AG04450 (cell line): Measurements from ENCODE around the gene F10. TPM values are rescaled to one million over a fixed set of nuclear protein-coding genes. Genes with fewer than 3 reads are reported as not detected.

ENCODE experiments used
- CTCF ChIA-PET: fragments of 300-600, 350-600 bp; formaldehyde crosslinking; extraction: SDS; loops from one replicate; lab custom pipeline; 2022; ENCODE audit warnings: antibody characterized with exemption, inconsistent platforms; lab: Charles Lee
- POLR2A ChIA-PET: fragments of 350-600 bp; formaldehyde crosslinking; extraction: SDS; loops from one replicate; lab custom pipeline; 2021; ENCODE audit warnings: antibody characterized with exemption, inconsistent platforms; lab: Yijun Ruan, JAX
- DNase-seq: peaks from one replicate; pipeline ENCODE4 v3.0.0-alpha.2; 2011; ENCODE audit warnings: low read depth, low spot score
- H3K27ac ChIP-seq: one replicate; pipeline ENCODE4 v1.5.1; 2012; ENCODE audit warnings: low read depth, low read length, control low read depth
- H3K27me3 ChIP-seq: one replicate; pipeline ENCODE4 v1.6.0; 2012; ENCODE audit warnings: low read length; ENCODE audit not compliant: control insufficient read depth, insufficient read depth
- H3K4me3 ChIP-seq: 2 replicates; pipeline ENCODE4 v1.5.1; 2011; ENCODE audit warnings: mild to moderate bottlenecking, low read depth, low read length, control low read depth
- H3K9me3 ChIP-seq: 2 replicates; pipeline ENCODE4 v1.5.1; 2012; ENCODE audit warnings: low read length; ENCODE audit not compliant: control insufficient read depth, insufficient read depth
- CTCF ChIP-seq: IDR thresholded peaks from 2 replicates; pipeline ENCODE4 v1.5.1; 2011; ENCODE audit warnings: low read depth, low read length, control low read depth, inconsistent platforms
- polyA plus RNA-seq: library from polyadenylated mRNA; depleted of rRNA; stranded (reverse); fragments of >200 nt; gene quantifications from 2 replicates; pipeline ENCODE4 v1.2.3, GENCODE V29; 2011

F10 gene
- polyA plus RNA-seq, 1 experiment, result 17.7 TPM

- H3K9me3 ChIP-seq, result peaks cover 10% of the 10 kb centered on the region
- ChIA-PET POLR2A (interaction anchor here (0.5 to 2.3 kb wide), 3 partner anchors 8 to 479 kb away, joined by 6 to 19 read pairs (median 9); partner anchors contain the start of genes CUL4A and PCID2), CTCF (interaction anchor here (0.8 kb wide), 1 partner anchor 8 kb away, joined by 3 read pairs; no protein-coding TSS in a partner anchor)
- no peak for DNase-seq
- H3K27ac ChIP-seq, result peak overlapping the region; percentile 98
- TF ChIP-seq CTCF, result no peak
- H3K27me3 ChIP-seq, result no peaks in the 10 kb centered on the region
- H3K4me3 ChIP-seq, result no peak overlapping the region
Observed at GRCh38 chr13:113186061-113186900, 63.7 kb downstream of the F10 start.

DNA sequence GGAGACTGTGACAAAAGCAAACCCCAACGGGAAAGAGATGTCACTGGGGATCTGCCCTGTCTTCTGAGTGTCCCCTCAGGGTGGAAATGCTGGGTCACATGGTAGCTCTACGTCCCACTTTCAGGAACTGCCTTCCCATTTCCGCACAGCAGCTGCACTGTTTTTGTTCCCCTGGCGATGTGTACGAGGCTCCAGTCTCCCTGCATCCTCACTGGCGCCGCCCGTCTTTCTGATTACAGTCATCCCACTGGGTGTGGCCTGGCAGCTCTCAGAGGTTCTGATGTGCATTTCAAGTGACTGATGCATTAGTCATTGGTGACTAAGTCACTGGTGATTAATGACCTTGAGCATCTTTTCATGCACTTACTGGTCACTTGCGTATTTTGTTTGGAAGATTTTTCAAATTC is 64.7 kb downstream of the F10 start:
- H3K4me3 ChIP-seq, result peak overlapping the region; percentile 30
- no peaks in the 10 kb centered on the region for H3K27me3 ChIP-seq
- POLR2A ChIA-PET, result interaction anchor here (2.3 kb wide), 2 partner anchors 9 to 22 kb away, joined by 9 to 19 read pairs; partner anchors contain the start of genes CUL4A and PCID2
- peak; percentile 96 for DNase-seq
- TF ChIP-seq CTCF, result no peak
- CTCF ChIA-PET, result interaction anchor here (0.8 kb wide), 1 partner anchor 9 kb away, joined by 3 read pairs; no protein-coding TSS in a partner anchor
- peaks cover 10% of the 10 kb centered on the region for H3K9me3 ChIP-seq
- H3K27ac ChIP-seq, result peak overlapping the region; percentile 98

DNA sequence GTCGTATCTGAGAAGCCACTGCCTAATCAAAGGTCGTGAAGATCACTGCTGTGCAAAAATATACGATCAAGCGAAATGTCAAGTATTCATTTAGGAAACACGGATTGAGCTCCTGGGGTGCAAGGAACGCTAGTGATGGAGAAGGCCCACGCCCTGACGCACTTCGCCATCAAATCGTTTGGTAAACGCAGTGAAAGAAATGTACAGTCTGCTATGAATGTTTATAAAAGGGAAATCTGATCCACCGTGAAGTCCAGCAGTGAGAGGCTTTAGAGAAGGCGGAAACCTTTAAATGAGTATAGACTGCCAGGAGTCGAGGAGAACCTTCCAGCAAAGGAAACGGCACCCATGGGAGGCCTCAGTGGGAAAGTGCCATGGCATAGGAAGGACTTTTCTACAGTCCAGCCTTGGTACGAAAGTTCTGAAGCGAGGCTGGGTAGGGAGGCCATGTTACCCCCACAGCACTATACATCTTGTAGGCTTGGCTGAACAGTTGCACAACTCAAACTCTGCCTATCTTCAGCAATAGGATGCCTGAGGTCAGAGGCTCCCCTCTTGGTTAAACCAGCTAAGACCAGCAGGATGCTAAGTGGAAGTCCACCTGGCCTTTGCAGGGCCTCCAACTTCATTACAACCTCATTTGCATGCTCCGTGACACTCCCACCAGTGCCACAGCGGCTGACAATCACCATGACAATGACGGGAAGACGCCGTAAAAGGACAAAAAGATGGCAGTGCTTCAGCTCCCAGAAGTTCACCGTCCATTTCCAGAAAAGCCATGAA is 65.5 kb downstream of the F10 start:
- no peaks in the 10 kb centered on the region for H3K27me3 ChIP-seq
- ChIA-PET CTCF (no interaction called here), POLR2A (interaction anchor here (2.3 kb wide), 2 partner anchors 10 to 21 kb away, joined by 9 to 19 read pairs; partner anchors contain the start of genes CUL4A and PCID2)
- no peak overlapping the region for H3K4me3 ChIP-seq
- peaks cover 10% of the 10 kb centered on the region for H3K9me3 ChIP-seq
- peak overlapping the region; percentile 80 for H3K27ac ChIP-seq
- no peak for TF ChIP-seq CTCF
- DNase-seq, result no peak

- DNase-seq, result no peak
- no peaks in the 10 kb centered on the region for H3K27me3 ChIP-seq
- no peak overlapping the region for H3K4me3 ChIP-seq
- ChIA-PET CTCF (no interaction called here), POLR2A (interaction anchor here (1.0 kb wide), 1 partner anchor 12 kb away, joined by 3 read pairs; no protein-coding TSS in a partner anchor)
- no peak overlapping the region for H3K27ac ChIP-seq
- H3K9me3 ChIP-seq, result peaks cover 10% of the 10 kb centered on the region
- no peak for TF ChIP-seq CTCF
Observed at GRCh38 chr13:113190181-113190580, 67.6 kb downstream of the F10 start.
